GM23338 (cell line): ENCODE measurements around the gene MRPL37. TPM values are rescaled to one million over a fixed set of nuclear protein-coding genes. Genes with fewer than 3 reads are reported as not detected.

Experiments
- ATAC-seq: fragments of 200-7000 bp; cut with Tn5 transposase; 3 replicates; pipeline ENCODE4 v1.9.1; 2020
- DNase-seq: peaks from one replicate; pipeline ENCODE4 v3.0.0-alpha.2; 2015; ENCODE audit warnings: low spot score
- H2AFZ ChIP-seq: fragments of 200-600 bp; sonication (generic); 2 replicates; pipeline ENCODE4 v1.8.0; 2016; ENCODE audit warnings: antibody characterized with exemption, mild to moderate bottlenecking, moderate library complexity
- H3F3A ChIP-seq: fragments of 200-600 bp; sonication (generic); replicated peaks from 2 replicates; pipeline ENCODE4 v1.8.0; 2017; ENCODE audit warnings: antibody characterized with exemption, mixed run types, low read depth
- H3K27ac ChIP-seq: fragments of 200-600 bp; sonication (generic); 2 replicates; pipeline ENCODE4 v1.6.1; 2016; ENCODE audit warnings: low read depth
- H3K27me3 ChIP-seq: fragments of 200-600 bp; sonication (generic); 2 replicates; pipeline ENCODE4 v1.8.0; 2016; ENCODE audit warnings: mild to moderate bottlenecking, mixed run types, moderate library complexity; ENCODE audit not compliant: insufficient read depth
- H3K36me3 ChIP-seq: fragments of 200-600 bp; sonication (generic); 2 replicates; pipeline ENCODE4 v1.8.0; 2016; ENCODE audit warnings: mild to moderate bottlenecking; ENCODE audit not compliant: insufficient read depth
- H3K4me1 ChIP-seq: fragments of 200-600 bp; sonication (generic); 2 replicates; pipeline ENCODE4 v1.8.0; 2016; ENCODE audit warnings: mild to moderate bottlenecking, moderate library complexity; ENCODE audit not compliant: insufficient read depth
- H3K4me2 ChIP-seq: fragments of 200-600 bp; sonication (generic); 2 replicates; pipeline ENCODE4 v1.7.1; 2017; ENCODE audit warnings: mixed run types
- H3K4me3 ChIP-seq: fragments of 200-600 bp; sonication (generic); 2 replicates; pipeline ENCODE4 v1.6.1; 2016; ENCODE audit warnings: mixed run types
- H3K79me2 ChIP-seq: fragments of 200-600 bp; sonication (generic); replicated peaks from 2 replicates; pipeline ENCODE4 v1.8.0; 2017; ENCODE audit warnings: mild to moderate bottlenecking; ENCODE audit not compliant: insufficient read depth
- H3K9me2 ChIP-seq: fragments of 200-600 bp; sonication (generic); 2 replicates; pipeline ENCODE4 v1.8.0; 2017; ENCODE audit not compliant: insufficient read depth
- H4K20me1 ChIP-seq: fragments of 200-600 bp; sonication (generic); replicated peaks from 2 replicates; pipeline ENCODE4 v1.8.0; 2017; ENCODE audit warnings: mild to moderate bottlenecking; ENCODE audit not compliant: insufficient read depth
- H3K27ac Mint-ChIP-seq: 2 replicates; pipeline ENCODE4 v1.8.0; 2020; ENCODE audit warnings: inconsistent platforms, mild to moderate bottlenecking, moderate library complexity, mixed read lengths
- H3K27me3 Mint-ChIP-seq: 3 replicates; pipeline ENCODE4 v1.8.0; 2022; ENCODE audit warnings: low read depth, mild to moderate bottlenecking, moderate library complexity, mixed read lengths, inconsistent platforms; ENCODE audit not compliant: insufficient read depth, poor library complexity
- H3K36me3 Mint-ChIP-seq: 3 replicates; pipeline ENCODE4 v1.8.0; 2021; ENCODE audit warnings: low read depth, mild to moderate bottlenecking, inconsistent platforms, moderate library complexity, mixed read lengths
- H3K4me1 Mint-ChIP-seq: 3 replicates; pipeline ENCODE4 v1.8.0; 2020; ENCODE audit warnings: mild to moderate bottlenecking, inconsistent platforms, mixed read lengths
- H3K4me3 Mint-ChIP-seq: 3 replicates; pipeline ENCODE4 v1.8.0; 2021; ENCODE audit warnings: moderate library complexity, mild to moderate bottlenecking, inconsistent platforms, mixed read lengths
- H3K9me3 Mint-ChIP-seq: 3 replicates; pipeline ENCODE4 v1.8.0; 2020; ENCODE audit warnings: moderate library complexity, mild to moderate bottlenecking, inconsistent platforms, mixed read lengths
- CREB1 ChIP-seq: fragments of 250-450 bp; sonication (Bioruptor Pico); IDR thresholded peaks from 2 replicates; pipeline ENCODE4 v1.5.0; 2020; ENCODE audit warnings: low read depth, mild to moderate bottlenecking, moderate library complexity
- CTCF ChIP-seq, 2 experiments: fragments of 200-600 bp in 1 of 2; sonication (generic) in 1 of 2; conservative IDR thresholded peaks; 2 replicates each; pipeline versions ENCODE4 v1.5.1 to v1.6.1; 2016 to 2017; ENCODE audit warnings: antibody characterized with exemption in 2 of 2, low read depth in 2 of 2, mild to moderate bottlenecking in 2 of 2, moderate library complexity in 1 of 2
- EZH2 ChIP-seq: fragments of 200-600 bp; sonication (generic); IDR thresholded peaks from one replicate; pipeline ENCODE4 v1.8.0; 2017; ENCODE audit warnings: antibody characterized with exemption, mild to moderate bottlenecking, low read depth; ENCODE audit not compliant: unreplicated experiment
- EZH2phosphoT487 ChIP-seq: fragments of 200-600 bp; sonication (generic); IDR thresholded peaks from one replicate; pipeline ENCODE4 v1.8.1; 2018; ENCODE audit warnings: antibody characterized with exemption; ENCODE audit not compliant: unreplicated experiment
- JUNB ChIP-seq: IDR thresholded peaks from one replicate; pipeline ENCODE4 v1.6.1; 2016; ENCODE audit warnings: antibody characterized with exemption; ENCODE audit not compliant: unreplicated experiment
- NANOG ChIP-seq: IDR thresholded peaks from 2 replicates; pipeline ENCODE4 v1.6.1; 2016; ENCODE audit warnings: antibody characterized with exemption, borderline replicate concordance
- POLR2AphosphoS5 ChIP-seq: IDR thresholded peaks from 2 replicates; pipeline ENCODE4 v1.6.1; 2016; ENCODE audit warnings: antibody characterized with exemption, low read depth
- STAT1 ChIP-seq: IDR thresholded peaks from one replicate; pipeline ENCODE4 v1.6.1; 2016; ENCODE audit warnings: antibody characterized with exemption; ENCODE audit not compliant: unreplicated experiment
- ZNF114 ChIP-seq: fragments of 250-450 bp; sonication (Bioruptor Pico); IDR thresholded peaks from 2 replicates; pipeline ENCODE4 v1.5.0; 2020; ENCODE audit warnings: mild to moderate bottlenecking, moderate library complexity
- ZNF331 ChIP-seq: fragments of 250-450 bp; sonication (Bioruptor Pico); IDR thresholded peaks from 2 replicates; pipeline ENCODE4 v1.5.0; 2020; ENCODE audit warnings: low read depth, mild to moderate bottlenecking, moderate library complexity
- ZNF462 ChIP-seq: fragments of 250-450 bp; sonication (Bioruptor Pico); IDR thresholded peaks from 2 replicates; pipeline ENCODE4 v1.5.0; 2020; ENCODE audit warnings: mild to moderate bottlenecking, moderate library complexity
- polyA plus RNA-seq: library from polyadenylated mRNA; unstranded; fragments of >200 nt; fragmentation: Nextera tagmentation; extraction: Ambion mirVana; gene quantifications from 2 replicates; pipeline ENCODE4 v1.2.1, GENCODE V29; 2016
- total RNA-seq: library from RNA; depleted of rRNA; stranded (reverse); fragments of >200 nt; shearing (Covaris generic); gene quantifications from 2 replicates; pipeline ENCODE4 v1.2.3, GENCODE V29; 2014
- TF ChIP-seq, protein P1 (sequence below): IDR thresholded peaks from one replicate; pipeline ENCODE4 v1.6.1; 2018; ENCODE audit warnings: antibody characterized with exemption; ENCODE audit not compliant: unreplicated experiment
- TF ChIP-seq, protein P2 (sequence below): IDR thresholded peaks from 2 replicates; pipeline ENCODE4 v1.6.1; 2016; ENCODE audit warnings: antibody characterized with exemption

The MRPL37 gene
- total and polyA plus RNA-seq, 2 experiments from 2014 or later: 130 to 155 TPM

GRCh38 chr1:54265126-54265525, 65.2 kb downstream of the MRPL37 start:
- Histone ChIP-seq H2AFZ (no peak overlapping the region), H3K27ac (0 out of 2 replicates have a peak overlapping the region, but pooled peaks have one; percentile 39), H3K79me2 (peaks cover 56% of the 10 kb centered on the region), H3K9me2 (no peaks in the 10 kb centered on the region), H4K20me1 (peaks cover 28% of the 10 kb centered on the region), H3K27me3 (no peaks in the 10 kb centered on the region), H3K36me3 (no peaks in the 10 kb centered on the region), H3K4me1 (no peaks in the 10 kb centered on the region), H3K4me3 (no peak overlapping the region), H3K4me2 (no peak overlapping the region), H3F3A (no peaks in the 10 kb centered on the region)
- TF ChIP-seq ZNF331: no peak
- TF ChIP-seq JUNB: no peak
- TF ChIP-seq, protein P1, sequence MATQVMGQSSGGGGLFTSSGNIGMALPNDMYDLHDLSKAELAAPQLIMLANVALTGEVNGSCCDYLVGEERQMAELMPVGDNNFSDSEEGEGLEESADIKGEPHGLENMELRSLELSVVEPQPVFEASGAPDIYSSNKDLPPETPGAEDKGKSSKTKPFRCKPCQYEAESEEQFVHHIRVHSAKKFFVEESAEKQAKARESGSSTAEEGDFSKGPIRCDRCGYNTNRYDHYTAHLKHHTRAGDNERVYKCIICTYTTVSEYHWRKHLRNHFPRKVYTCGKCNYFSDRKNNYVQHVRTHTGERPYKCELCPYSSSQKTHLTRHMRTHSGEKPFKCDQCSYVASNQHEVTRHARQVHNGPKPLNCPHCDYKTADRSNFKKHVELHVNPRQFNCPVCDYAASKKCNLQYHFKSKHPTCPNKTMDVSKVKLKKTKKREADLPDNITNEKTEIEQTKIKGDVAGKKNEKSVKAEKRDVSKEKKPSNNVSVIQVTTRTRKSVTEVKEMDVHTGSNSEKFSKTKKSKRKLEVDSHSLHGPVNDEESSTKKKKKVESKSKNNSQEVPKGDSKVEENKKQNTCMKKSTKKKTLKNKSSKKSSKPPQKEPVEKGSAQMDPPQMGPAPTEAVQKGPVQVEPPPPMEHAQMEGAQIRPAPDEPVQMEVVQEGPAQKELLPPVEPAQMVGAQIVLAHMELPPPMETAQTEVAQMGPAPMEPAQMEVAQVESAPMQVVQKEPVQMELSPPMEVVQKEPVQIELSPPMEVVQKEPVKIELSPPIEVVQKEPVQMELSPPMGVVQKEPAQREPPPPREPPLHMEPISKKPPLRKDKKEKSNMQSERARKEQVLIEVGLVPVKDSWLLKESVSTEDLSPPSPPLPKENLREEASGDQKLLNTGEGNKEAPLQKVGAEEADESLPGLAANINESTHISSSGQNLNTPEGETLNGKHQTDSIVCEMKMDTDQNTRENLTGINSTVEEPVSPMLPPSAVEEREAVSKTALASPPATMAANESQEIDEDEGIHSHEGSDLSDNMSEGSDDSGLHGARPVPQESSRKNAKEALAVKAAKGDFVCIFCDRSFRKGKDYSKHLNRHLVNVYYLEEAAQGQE: no peak
- no peak for TF ChIP-seq NANOG
- TF ChIP-seq EZH2phosphoT487: no peak
- no peak for TF ChIP-seq STAT1
- TF ChIP-seq ZNF114 (CRISPR knock-in tag): no peak
- TF ChIP-seq CREB1: no peak
- no peak for TF ChIP-seq EZH2
- TF ChIP-seq CTCF (conservative IDR thresholded peaks at IDR 0.05; ENCODE audit: low read depth in 2 of 2): no peak
- no peak for TF ChIP-seq ZNF462 (CRISPR knock-in tag)
- TF ChIP-seq, protein P2, sequence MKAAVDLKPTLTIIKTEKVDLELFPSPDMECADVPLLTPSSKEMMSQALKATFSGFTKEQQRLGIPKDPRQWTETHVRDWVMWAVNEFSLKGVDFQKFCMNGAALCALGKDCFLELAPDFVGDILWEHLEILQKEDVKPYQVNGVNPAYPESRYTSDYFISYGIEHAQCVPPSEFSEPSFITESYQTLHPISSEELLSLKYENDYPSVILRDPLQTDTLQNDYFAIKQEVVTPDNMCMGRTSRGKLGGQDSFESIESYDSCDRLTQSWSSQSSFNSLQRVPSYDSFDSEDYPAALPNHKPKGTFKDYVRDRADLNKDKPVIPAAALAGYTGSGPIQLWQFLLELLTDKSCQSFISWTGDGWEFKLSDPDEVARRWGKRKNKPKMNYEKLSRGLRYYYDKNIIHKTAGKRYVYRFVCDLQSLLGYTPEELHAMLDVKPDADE: no peak
- no peak for TF ChIP-seq POLR2AphosphoS5
- no peak overlapping the region for H3K4me3 Mint-ChIP-seq
- H3K4me1 Mint-ChIP-seq: peaks cover 26% of the 10 kb centered on the region
- no peak for DNase-seq
- peaks cover 21% of the 10 kb centered on the region for H3K27me3 Mint-ChIP-seq
- H3K9me3 Mint-ChIP-seq: no peaks in the 10 kb centered on the region
- no peak for ATAC-seq
- H3K27ac Mint-ChIP-seq: peak overlapping the region; percentile 4; the same call in 1 of the 2 replicates
- peaks cover 3% of the 10 kb centered on the region; the same call in 1 of the 3 replicates for H3K36me3 Mint-ChIP-seq
